Heart right ventricle (tissue), 16 donors: ENCODE measurements around the gene TMEM52B. TPM values are rescaled to one million over a fixed set of nuclear protein-coding genes. Genes with fewer than 3 reads are reported as not detected.
"Not testable (repeated sequence)": the region's sequence is repeated elsewhere in the genome, so short reads cannot be mapped to it uniquely, and the experiment has no call there.

ENCODE experiments used
- ATAC-seq, 8 donors: fragments of 200-7000 bp; cut with Tn5 transposase; one replicate each; pipeline ENCODE4 v1.9.1; 2020; ENCODE audit warnings: mild to moderate bottlenecking in 8 of 8, moderate library complexity in 8 of 8, moderate number of reproducible peaks in 1 of 8
- DNase-seq, 2 donors: peaks; one replicate each; pipeline ENCODE4 v3.0.0-alpha.2; 2020
- H3K27ac ChIP-seq, 10 donors: fragments of 200-600 bp; sonication (generic) in 2 of 10; one replicate each; pipeline versions ENCODE4 v1.5.0 to v1.8.0; 2020 to 2022; ENCODE audit warnings: mild to moderate bottlenecking in 3 of 10
- H3K27me3 ChIP-seq, 7 donors: fragments of 200-600 bp; one replicate each; pipeline ENCODE4 v1.8.0; 2021 to 2022; ENCODE audit warnings: mild to moderate bottlenecking in 2 of 7
- H3K36me3 ChIP-seq, 9 donors: fragments of 200-600 bp; sonication (generic) in 1 of 9; one replicate each; pipeline versions ENCODE4 v1.5.0 to v1.8.0; 2020 to 2022; ENCODE audit warnings: mild to moderate bottlenecking in 2 of 9
- H3K4me1 ChIP-seq, 9 donors: fragments of 200-600 bp; sonication (generic) in 1 of 9; one replicate each; pipeline versions ENCODE4 v1.5.0 to v1.8.0; 2020 to 2022; ENCODE audit warnings: mild to moderate bottlenecking in 4 of 9
- H3K4me3 ChIP-seq, 10 donors: fragments of 200-600 bp; sonication (generic) in 2 of 10; one replicate each; pipeline versions ENCODE4 v1.5.0 to v1.8.0; 2020 to 2022; ENCODE audit warnings: mild to moderate bottlenecking in 7 of 10, moderate library complexity in 2 of 10
- H3K9me3 ChIP-seq, 11 donors: fragments of 200-600 bp in 10 of 11; sonication (generic) in 2 of 11; one replicate each; pipeline versions ENCODE4 v1.5.0 to v1.8.0; 2013 to 2022; ENCODE audit warnings: mild to moderate bottlenecking in 2 of 11, control low read depth in 1 of 11, moderate library complexity in 1 of 11
- WGBS, 2 donors: extraction: QIAGEN DNeasy Blood & Tissue Kit; methylation state at CpG; one replicate each; pipeline ENCODE4 v1.1.7; 2013; ENCODE audit warnings: inconsistent platforms in 1 of 2; 5-methylcytosine and 5-hydroxymethylcytosine counted together
- intact Hi-C, 10 donors: fragments of 100-400 bp; cut with DNase I; formaldehyde crosslinking; loops; one replicate each; pipeline versions ENCODE4 v1.11.1 to v1.14.2; 2022
- polyA plus RNA-seq, 2 donors: library from polyadenylated mRNA; stranded (reverse); fragments of 200-250 nt; gene quantifications; one replicate each; pipeline ENCODE4 v1.2.3, GENCODE V29; 2013
- total RNA-seq, 10 donors: library from RNA; stranded (reverse); fragmentation: NEBNext Ultra II Directional in 3 of 10; extraction: Animal tissue kit (Norgen Biotek cat#: 25700) in 3 of 10; gene quantifications; one replicate each; pipeline versions ENCODE4 v1.2.1 to v1.2.4, GENCODE V29; 2021 to 2023
- TF ChIP-seq, protein P1 (sequence below), 9 donors: fragments of 200-600 bp; sonication (generic) in 2 of 9; IDR thresholded peaks; one replicate each; pipeline versions ENCODE4 v1.5.0 to v1.8.0; 2021 to 2022; ENCODE audit warnings: antibody characterized with exemption in 9 of 9, mild to moderate bottlenecking in 5 of 9, moderate library complexity in 1 of 9
- donor health status: Arrhythmogenic right ventricular cardiomyopathy.
- donor health status: ischemic (EF 13 %, LVEDD 7.1; RV severe dilation, severe dysfunction).
- donor health status: healthy with polysubstance abuse.
- donor health status: DM: no; HTN: yes; CAD: no.
- donor health status: DM: no; HTN: no; CAD: no.
- donor health status: ischemic (EF 25% LVEDD 6.9; RV normal size, moderate dysfunction).
- donor health status: ischemic (EF 25% LVEDD 5.7; RV mildly dilated, moderate dysfunction).
- donor health status: healthy.
- donor health status: DM: yes; HTN: yes; CAD: no.
- donor health status: Ischemic cardiomyopathy.
- donor health status: ischemic (EF 35%, LVEDD 5.7; RV mildly dilated, moderate dysfunction).
- donor health status: nonischemic (EF 11% LVEDD 7.7; RV severe dilation, severe dysfunction).
- donor health status: DM: yes; HTN: yes; CAD: no.
- donor health status: PGD.
- donor health status: ischemic (EF 29% LVEDD 5.4; RV normal size, mild dysfunction).
- donor health status: nonischemic (EF 23%, LVEDD 6.1; RV moderate dilation, normal function).

TMEM52B gene
- total and polyA plus RNA-seq, 12 donors = 0.03 TPM; not detected in 11

DNA sequence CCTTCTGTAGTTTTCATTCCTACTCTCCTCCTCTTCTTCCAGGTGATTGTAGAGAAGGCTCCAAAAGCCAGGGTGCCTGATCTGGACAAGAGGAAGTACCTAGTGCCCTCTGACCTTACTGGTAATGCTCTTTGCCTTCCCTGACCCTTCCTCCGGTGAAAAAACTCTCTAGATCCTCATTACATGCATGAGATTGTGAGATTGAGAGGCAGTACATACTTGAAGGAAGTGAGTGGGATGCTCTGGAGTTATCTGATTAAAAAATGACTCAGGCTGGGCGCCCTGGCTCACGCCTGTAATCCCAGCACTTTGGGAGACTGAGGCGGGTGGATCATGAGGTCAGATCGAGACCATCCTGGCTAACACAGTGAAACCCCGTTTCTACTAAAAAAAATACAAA is 39.2 kb downstream of the TMEM52B start:
- WGBS, 2 donors = 86 to 89% methylated on average over 6 of the region's 6 CpGs
- TF ChIP-seq, protein P1, sequence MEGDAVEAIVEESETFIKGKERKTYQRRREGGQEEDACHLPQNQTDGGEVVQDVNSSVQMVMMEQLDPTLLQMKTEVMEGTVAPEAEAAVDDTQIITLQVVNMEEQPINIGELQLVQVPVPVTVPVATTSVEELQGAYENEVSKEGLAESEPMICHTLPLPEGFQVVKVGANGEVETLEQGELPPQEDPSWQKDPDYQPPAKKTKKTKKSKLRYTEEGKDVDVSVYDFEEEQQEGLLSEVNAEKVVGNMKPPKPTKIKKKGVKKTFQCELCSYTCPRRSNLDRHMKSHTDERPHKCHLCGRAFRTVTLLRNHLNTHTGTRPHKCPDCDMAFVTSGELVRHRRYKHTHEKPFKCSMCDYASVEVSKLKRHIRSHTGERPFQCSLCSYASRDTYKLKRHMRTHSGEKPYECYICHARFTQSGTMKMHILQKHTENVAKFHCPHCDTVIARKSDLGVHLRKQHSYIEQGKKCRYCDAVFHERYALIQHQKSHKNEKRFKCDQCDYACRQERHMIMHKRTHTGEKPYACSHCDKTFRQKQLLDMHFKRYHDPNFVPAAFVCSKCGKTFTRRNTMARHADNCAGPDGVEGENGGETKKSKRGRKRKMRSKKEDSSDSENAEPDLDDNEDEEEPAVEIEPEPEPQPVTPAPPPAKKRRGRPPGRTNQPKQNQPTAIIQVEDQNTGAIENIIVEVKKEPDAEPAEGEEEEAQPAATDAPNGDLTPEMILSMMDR (IDR thresholded peaks at IDR 0.05) = no peak
- Histone ChIP-seq H3K9me3 (no peaks in the 10 kb centered on the region), H3K27ac (peak overlapping the region in 7 of 10 donors; percentile 18 to 100 (median 37)), H3K4me1 (peaks cover 5 to 70% (median 52%) of the 10 kb centered on the region in 9 donors), H3K27me3 (no peaks in the 10 kb centered on the region), H3K4me3 (no peak overlapping the region), H3K36me3 (peaks cover 0 to 73% (median 46%) of the 10 kb centered on the region in 9 donors)
- no peak for ATAC-seq
- intact Hi-C loops = loop anchor here in 1 of 10 donors (10.0 kb wide), 1 partner anchor 507 kb away; the partner anchor contains the start of gene YBX3
- DNase-seq = no peak

DNA sequence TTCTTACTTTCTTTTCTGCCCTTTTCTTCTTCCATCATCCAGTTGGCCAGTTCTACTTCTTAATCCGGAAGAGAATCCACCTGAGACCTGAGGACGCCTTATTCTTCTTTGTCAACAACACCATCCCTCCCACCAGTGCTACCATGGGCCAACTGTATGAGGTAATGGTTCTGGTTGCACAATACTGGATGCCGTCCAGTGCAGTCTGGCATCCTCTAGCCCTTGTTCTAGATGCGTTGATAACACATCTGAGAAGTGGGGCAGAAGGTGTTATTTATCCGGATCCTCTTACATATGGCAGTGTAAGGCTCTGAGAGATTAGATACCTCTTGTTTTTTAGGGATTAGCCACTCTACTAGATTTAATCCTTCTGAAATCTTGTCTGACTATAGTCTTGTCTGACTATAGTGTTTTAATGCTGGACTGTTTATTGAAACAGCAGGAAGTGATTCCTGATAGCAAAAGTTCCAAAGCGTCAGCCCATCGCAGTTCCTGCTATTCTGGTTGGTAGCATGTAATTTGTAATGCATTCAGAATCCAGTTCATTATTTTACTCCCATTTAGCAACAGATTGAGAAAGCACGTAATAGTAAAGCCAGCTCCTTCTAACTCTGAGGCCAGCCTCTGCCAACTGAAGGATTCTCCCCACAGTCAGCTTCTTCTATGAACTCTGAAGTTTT is 41.7 kb downstream of the TMEM52B start:
- intact Hi-C loops = loop anchor here in 2 of 10 donors (10.0 kb wide), 2 partner anchors 144 to 504 kb away; partner anchors contain the start of gene YBX3 (in 1 of the 2)
- Histone ChIP-seq H3K27me3 (no peaks in the 10 kb centered on the region), H3K36me3 (peaks cover 0 to 87% (median 57%) of the 10 kb centered on the region in 9 donors), H3K4me1 (peaks cover 5 to 62% (median 43%) of the 10 kb centered on the region in 9 donors), H3K27ac (peak overlapping the region; percentile 31 to 100 (median 68)), H3K9me3 (no peaks in the 10 kb centered on the region), H3K4me3 (peak overlapping the region in 1 of 10 donors; percentile 6)
- ATAC-seq (peak; percentile 86 to 96 (median 94)), DNase-seq (peak; percentile 67 to 83)
- WGBS, 2 donors = 21 to 22% methylated on average over 8 of the region's 8 CpGs
- TF ChIP-seq, protein P1 (IDR thresholded peaks at IDR 0.05) = no peak

DNA sequence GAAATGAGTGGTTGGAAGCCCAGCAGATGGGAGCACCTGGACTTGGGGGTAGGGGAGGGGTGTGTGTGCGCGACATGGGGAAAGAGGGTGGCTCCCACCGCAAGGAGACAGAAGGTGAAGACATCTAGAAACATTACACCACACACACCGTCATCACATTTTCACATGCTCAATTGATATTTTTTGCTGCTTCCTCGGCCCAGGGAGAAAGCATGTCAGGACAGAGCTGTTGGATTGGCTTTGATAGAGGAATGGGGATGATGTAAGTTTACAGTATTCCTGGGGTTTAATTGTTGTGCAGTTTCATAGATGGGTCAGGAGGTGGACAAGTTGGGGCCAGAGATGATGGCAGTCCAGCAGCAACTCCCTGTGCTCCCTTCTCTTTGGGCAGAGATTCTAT is 43.0 kb downstream of the TMEM52B start:
- intact Hi-C loops = loop anchor here in 2 of 10 donors (10.0 kb wide), 2 partner anchors 143 to 503 kb away; partner anchors contain the start of gene YBX3 (in 1 of the 2)
- H3K27me3 ChIP-seq = no peaks in the 10 kb centered on the region
- H3K4me1 ChIP-seq = peaks cover 5 to 53% (median 36%) of the 10 kb centered on the region in 9 donors
- peak overlapping the region in 1 of 10 donors; percentile 81 for H3K27ac ChIP-seq
- ATAC-seq (no peak), DNase-seq (no peak)
- H3K4me3 ChIP-seq = no peak overlapping the region
- TF ChIP-seq, protein P1 (IDR thresholded peaks at IDR 0.05) = no peak
- H3K36me3 ChIP-seq = peaks cover 0 to 77% (median 57%) of the 10 kb centered on the region in 9 donors
- 87 to 88% methylated on average over 5 of the region's 5 CpGs for WGBS, 2 donors
- H3K9me3 ChIP-seq = no peaks in the 10 kb centered on the region

DNA sequence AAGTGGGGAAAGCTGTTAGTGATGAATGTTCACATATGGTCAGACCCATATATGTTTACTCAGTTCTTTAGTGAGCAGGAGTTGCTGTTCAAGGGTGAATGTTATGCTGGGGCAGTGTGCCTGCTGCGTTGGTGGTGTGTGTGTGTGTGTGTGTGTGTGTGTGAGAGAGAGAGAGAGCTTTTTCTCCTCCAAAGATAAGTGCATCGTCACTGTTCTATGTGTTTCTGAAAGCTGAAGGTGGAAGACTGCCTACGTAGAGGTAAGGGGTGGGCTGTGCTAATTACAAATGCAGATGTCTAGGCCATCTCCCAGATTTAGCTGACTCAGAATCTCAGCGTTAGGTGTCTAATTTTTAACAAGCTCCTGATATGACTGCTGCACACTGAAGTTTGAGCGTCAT is 44.4 kb downstream of the TMEM52B start:
- Histone ChIP-seq H3K4me3 (no peak overlapping the region), H3K4me1 (peaks cover 5 to 40% (median 24%) of the 10 kb centered on the region in 9 donors), H3K27ac (no peak overlapping the region), H3K9me3 (no peaks in the 10 kb centered on the region), H3K27me3 (no peaks in the 10 kb centered on the region), H3K36me3 (peaks cover 0 to 63% (median 52%) of the 10 kb centered on the region in 9 donors)
- intact Hi-C loops = loop anchor here in 2 of 10 donors (10.0 kb wide), 2 partner anchors 142 to 502 kb away; partner anchors contain the start of gene YBX3 (in 1 of the 2)
- WGBS, 2 donors = 79 to 83% methylated on average over 5 of the region's 5 CpGs
- no peak for ATAC-seq
- DNase-seq = no peak
- TF ChIP-seq, protein P1 (IDR thresholded peaks at IDR 0.05) = no peak

DNA sequence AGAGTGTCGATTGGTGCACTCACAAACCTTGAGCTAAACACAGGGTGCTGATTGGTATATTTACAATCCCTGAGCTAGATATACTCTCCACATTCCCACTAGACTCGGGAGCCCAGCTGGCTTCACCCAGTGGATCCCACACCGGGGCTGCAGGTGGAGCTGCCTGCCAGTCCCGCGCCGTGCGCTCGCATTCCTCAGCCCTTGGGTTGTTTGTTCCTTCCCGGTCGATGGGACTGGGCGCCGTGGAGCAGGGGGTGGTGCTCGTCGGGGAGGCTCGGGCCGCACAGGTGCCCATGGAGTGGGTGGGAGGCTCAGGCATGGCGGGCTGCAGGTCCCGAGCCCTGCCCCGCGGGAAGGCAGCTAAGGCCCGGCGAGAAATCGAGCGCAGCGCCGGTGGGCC is 46.6 kb downstream of the TMEM52B start:
- H3K36me3 ChIP-seq = peaks cover 0 to 41% (median 32%) of the 10 kb centered on the region in 9 donors
- WGBS, 2 donors = 88 to 94% methylated on average over 16 to 20 of the region's 26 CpGs
- H3K9me3 ChIP-seq, ATAC-seq, H3K27ac ChIP-seq, H3K4me3 ChIP-seq, DNase-seq, H3K27me3 ChIP-seq: not testable (repeated sequence)
- peaks cover 0 to 17% (median 9%) of the 10 kb centered on the region in 9 donors for H3K4me1 ChIP-seq
- intact Hi-C loops = loop anchor here in 2 of 10 donors (10.0 kb wide), 2 partner anchors 139 to 499 kb away; partner anchors contain the start of gene YBX3 (in 1 of the 2)
